ENCODE results near the gene FCSK.

GRCh38 chr16:70495425-70496182 lies 41.2 kb downstream of the FCSK start:
- no peak for TF ChIP-seq EZH2 (IDR thresholded peaks at IDR 0.05; ENCODE audit: insufficient read depth, low read length)
- TF ChIP-seq, protein P1, sequence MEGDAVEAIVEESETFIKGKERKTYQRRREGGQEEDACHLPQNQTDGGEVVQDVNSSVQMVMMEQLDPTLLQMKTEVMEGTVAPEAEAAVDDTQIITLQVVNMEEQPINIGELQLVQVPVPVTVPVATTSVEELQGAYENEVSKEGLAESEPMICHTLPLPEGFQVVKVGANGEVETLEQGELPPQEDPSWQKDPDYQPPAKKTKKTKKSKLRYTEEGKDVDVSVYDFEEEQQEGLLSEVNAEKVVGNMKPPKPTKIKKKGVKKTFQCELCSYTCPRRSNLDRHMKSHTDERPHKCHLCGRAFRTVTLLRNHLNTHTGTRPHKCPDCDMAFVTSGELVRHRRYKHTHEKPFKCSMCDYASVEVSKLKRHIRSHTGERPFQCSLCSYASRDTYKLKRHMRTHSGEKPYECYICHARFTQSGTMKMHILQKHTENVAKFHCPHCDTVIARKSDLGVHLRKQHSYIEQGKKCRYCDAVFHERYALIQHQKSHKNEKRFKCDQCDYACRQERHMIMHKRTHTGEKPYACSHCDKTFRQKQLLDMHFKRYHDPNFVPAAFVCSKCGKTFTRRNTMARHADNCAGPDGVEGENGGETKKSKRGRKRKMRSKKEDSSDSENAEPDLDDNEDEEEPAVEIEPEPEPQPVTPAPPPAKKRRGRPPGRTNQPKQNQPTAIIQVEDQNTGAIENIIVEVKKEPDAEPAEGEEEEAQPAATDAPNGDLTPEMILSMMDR (IDR thresholded peaks at IDR 0.05; ENCODE audit: insufficient read depth, low read depth, low read length): no peak
